ENCODE measurements around the gene RBKS.

DNA sequence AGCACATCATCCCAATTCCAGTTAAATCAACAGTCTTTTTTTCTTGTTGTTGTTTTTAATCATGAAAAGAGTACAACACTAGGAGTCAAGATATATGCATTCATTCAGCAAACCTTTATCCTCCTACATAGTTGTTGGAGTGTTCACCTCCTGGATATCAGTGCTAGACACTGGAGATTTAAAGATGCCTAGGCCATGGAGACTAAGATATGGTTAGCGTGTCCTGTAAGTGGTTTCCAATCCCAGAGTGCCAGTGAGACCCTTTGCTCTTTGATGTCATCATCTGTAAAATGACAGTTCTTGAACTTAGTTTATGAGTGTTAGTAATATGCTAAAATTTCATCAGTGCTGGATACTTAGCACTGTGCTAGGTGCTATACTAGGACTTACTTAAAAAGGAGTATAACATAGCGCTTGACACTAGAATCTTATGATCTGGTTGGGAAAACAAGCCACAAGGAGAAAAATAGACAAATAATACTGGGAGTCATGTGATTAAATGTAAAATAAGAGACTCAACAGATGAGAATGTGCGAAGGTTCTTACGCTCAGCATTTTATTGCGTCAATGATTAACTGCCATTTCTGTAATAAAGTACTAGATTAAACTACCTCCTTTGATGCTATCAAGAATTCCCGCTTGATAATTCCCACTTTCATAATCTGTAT lies 31.8 kb upstream of the RBKS start:
- no peak for TF ChIP-seq STAT5B (CRISPR knock-in tag; IDR thresholded peaks at IDR 0.05)
- no peak for TF ChIP-seq FOXP1 (IDR thresholded peaks at IDR 0.05)
- no peak for TF ChIP-seq FOXP1 (CRISPR knock-in tag; IDR thresholded peaks at IDR 0.05)
- no peak for TF ChIP-seq NFE2L1 (CRISPR knock-in tag; IDR thresholded peaks at IDR 0.05; ENCODE audit: borderline replicate concordance)
- no peak for TF ChIP-seq ZNF777 (CRISPR knock-in tag; IDR thresholded peaks at IDR 0.05)
- TF ChIP-seq, protein P1, sequence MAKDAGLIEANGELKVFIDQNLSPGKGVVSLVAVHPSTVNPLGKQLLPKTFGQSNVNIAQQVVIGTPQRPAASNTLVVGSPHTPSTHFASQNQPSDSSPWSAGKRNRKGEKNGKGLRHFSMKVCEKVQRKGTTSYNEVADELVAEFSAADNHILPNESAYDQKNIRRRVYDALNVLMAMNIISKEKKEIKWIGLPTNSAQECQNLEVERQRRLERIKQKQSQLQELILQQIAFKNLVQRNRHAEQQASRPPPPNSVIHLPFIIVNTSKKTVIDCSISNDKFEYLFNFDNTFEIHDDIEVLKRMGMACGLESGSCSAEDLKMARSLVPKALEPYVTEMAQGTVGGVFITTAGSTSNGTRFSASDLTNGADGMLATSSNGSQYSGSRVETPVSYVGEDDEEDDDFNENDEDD (CRISPR knock-in tag; IDR thresholded peaks at IDR 0.05; ENCODE audit: borderline replicate concordance): no peak

Measured in HepG2 (cell line).